ENCODE measurements around the gene GPER1. TPM values are rescaled to one million over a fixed set of nuclear protein-coding genes. Genes with fewer than 3 reads are reported as not detected.

GPER1 gene
- total and polyA plus RNA-seq, 2 experiments from 2014 or later: 0.89 TPM; not detected in 1

DNA sequence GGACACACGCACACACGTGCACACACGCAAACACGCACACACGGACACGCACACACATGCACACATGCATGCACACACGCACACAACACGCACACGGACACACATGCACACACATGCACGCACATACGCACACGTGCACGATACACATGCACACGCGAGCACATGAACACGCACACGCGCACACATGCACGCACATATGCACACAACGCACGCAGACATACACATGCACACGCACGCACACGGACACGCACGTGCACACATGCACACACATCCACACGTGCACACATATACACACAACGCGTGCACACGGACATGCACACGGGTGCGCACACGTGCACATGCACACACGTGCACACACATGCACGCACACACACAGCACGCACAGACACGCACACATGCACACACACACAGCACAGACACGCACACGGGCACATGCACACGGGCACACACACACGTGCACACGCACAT is 17.3 kb upstream of the GPER1 start (continued):
- TF ChIP-seq, protein P1, sequence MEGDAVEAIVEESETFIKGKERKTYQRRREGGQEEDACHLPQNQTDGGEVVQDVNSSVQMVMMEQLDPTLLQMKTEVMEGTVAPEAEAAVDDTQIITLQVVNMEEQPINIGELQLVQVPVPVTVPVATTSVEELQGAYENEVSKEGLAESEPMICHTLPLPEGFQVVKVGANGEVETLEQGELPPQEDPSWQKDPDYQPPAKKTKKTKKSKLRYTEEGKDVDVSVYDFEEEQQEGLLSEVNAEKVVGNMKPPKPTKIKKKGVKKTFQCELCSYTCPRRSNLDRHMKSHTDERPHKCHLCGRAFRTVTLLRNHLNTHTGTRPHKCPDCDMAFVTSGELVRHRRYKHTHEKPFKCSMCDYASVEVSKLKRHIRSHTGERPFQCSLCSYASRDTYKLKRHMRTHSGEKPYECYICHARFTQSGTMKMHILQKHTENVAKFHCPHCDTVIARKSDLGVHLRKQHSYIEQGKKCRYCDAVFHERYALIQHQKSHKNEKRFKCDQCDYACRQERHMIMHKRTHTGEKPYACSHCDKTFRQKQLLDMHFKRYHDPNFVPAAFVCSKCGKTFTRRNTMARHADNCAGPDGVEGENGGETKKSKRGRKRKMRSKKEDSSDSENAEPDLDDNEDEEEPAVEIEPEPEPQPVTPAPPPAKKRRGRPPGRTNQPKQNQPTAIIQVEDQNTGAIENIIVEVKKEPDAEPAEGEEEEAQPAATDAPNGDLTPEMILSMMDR (conservative IDR thresholded peaks at IDR 0.05; ENCODE audit: low read depth in 2 of 2): no peak
- TF ChIP-seq, protein P2, sequence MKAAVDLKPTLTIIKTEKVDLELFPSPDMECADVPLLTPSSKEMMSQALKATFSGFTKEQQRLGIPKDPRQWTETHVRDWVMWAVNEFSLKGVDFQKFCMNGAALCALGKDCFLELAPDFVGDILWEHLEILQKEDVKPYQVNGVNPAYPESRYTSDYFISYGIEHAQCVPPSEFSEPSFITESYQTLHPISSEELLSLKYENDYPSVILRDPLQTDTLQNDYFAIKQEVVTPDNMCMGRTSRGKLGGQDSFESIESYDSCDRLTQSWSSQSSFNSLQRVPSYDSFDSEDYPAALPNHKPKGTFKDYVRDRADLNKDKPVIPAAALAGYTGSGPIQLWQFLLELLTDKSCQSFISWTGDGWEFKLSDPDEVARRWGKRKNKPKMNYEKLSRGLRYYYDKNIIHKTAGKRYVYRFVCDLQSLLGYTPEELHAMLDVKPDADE (IDR thresholded peaks at IDR 0.05): no peak
- TF ChIP-seq NANOG (IDR thresholded peaks at IDR 0.05; ENCODE audit: borderline replicate concordance) (no peak), ZNF114 (CRISPR knock-in tag; IDR thresholded peaks at IDR 0.05) (no peak), POLR2AphosphoS5 (IDR thresholded peaks at IDR 0.05; ENCODE audit: low read depth) (no peak), STAT1 (IDR thresholded peaks at IDR 0.05; ENCODE audit: unreplicated experiment) (no peak), EZH2 (IDR thresholded peaks at IDR 0.05; ENCODE audit: low read depth, unreplicated experiment) (no peak)
- TF ChIP-seq, protein P3, sequence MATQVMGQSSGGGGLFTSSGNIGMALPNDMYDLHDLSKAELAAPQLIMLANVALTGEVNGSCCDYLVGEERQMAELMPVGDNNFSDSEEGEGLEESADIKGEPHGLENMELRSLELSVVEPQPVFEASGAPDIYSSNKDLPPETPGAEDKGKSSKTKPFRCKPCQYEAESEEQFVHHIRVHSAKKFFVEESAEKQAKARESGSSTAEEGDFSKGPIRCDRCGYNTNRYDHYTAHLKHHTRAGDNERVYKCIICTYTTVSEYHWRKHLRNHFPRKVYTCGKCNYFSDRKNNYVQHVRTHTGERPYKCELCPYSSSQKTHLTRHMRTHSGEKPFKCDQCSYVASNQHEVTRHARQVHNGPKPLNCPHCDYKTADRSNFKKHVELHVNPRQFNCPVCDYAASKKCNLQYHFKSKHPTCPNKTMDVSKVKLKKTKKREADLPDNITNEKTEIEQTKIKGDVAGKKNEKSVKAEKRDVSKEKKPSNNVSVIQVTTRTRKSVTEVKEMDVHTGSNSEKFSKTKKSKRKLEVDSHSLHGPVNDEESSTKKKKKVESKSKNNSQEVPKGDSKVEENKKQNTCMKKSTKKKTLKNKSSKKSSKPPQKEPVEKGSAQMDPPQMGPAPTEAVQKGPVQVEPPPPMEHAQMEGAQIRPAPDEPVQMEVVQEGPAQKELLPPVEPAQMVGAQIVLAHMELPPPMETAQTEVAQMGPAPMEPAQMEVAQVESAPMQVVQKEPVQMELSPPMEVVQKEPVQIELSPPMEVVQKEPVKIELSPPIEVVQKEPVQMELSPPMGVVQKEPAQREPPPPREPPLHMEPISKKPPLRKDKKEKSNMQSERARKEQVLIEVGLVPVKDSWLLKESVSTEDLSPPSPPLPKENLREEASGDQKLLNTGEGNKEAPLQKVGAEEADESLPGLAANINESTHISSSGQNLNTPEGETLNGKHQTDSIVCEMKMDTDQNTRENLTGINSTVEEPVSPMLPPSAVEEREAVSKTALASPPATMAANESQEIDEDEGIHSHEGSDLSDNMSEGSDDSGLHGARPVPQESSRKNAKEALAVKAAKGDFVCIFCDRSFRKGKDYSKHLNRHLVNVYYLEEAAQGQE (IDR thresholded peaks at IDR 0.05; ENCODE audit: unreplicated experiment): no peak

DNA sequence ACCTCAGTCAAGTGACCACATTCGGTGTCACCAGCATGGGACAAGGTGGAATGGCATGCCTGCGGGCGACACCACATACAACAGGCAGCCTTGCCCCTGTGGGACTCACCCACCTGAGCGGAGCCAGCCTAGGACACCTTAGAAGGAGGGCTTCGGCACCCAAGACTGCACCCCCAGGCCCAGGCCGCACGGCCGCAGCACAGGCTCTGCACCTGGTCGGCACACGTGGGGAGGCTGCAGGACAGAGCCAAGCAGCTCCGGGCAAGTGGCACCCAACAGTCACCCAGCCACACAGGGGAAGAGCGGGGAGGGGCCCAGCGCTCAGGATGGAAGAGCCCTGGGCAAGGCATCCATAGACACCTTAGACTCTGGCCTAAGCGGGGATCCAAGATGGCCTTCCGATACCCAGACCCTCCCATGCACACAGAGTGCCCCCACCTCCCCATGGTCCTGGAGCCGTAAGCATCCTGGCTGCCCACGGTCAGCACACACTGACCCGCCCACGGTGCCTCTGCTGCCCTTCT is 16.1 kb upstream of the GPER1 start:
- Histone ChIP-seq H3K79me2 (replicated peaks; ENCODE audit: insufficient read depth) (peaks cover 15% of the 10 kb centered on the region; the same call in 1 of the 2 replicates), H3K36me3 (ENCODE audit: insufficient read depth) (no peaks in the 10 kb centered on the region), H3K4me1 (ENCODE audit: insufficient read depth) (no peaks in the 10 kb centered on the region), H3K27ac (ENCODE audit: low read depth) (no peak overlapping the region), H3K4me3 (no peak overlapping the region), H2AFZ (no peak overlapping the region), H3F3A (replicated peaks; ENCODE audit: low read depth) (peaks cover 8% of the 10 kb centered on the region), H3K9me2 (ENCODE audit: insufficient read depth) (no peaks in the 10 kb centered on the region), H3K27me3 (ENCODE audit: insufficient read depth) (no peaks in the 10 kb centered on the region), H4K20me1 (replicated peaks; ENCODE audit: insufficient read depth) (no peaks in the 10 kb centered on the region; the same call in 1 of the 2 replicates), H3K4me2 (no peak overlapping the region)
- DNase-seq (ENCODE audit: low spot score) (no peak), ATAC-seq (no peak)
- H3K9me3 Mint-ChIP-seq: peaks cover 20% of the 10 kb centered on the region
- H3K4me1 Mint-ChIP-seq: peaks cover 2% of the 10 kb centered on the region; the same call in 2 of the 3 replicates
- peaks cover 11% of the 10 kb centered on the region for H3K27me3 Mint-ChIP-seq (ENCODE audit: insufficient read depth, low read depth, poor library complexity)
- H3K4me3 Mint-ChIP-seq: no peak overlapping the region
- peaks cover 17% of the 10 kb centered on the region for H3K36me3 Mint-ChIP-seq (ENCODE audit: low read depth)
- H3K27ac Mint-ChIP-seq: no peak overlapping the region
- TF ChIP-seq EZH2phosphoT487 (IDR thresholded peaks at IDR 0.05; ENCODE audit: unreplicated experiment) (no peak), CREB1 (CRISPR knock-in tag; IDR thresholded peaks at IDR 0.05; ENCODE audit: low read depth) (no peak), ZNF114 (CRISPR knock-in tag; IDR thresholded peaks at IDR 0.05) (no peak), JUNB (IDR thresholded peaks at IDR 0.05; ENCODE audit: unreplicated experiment) (no peak)
- TF ChIP-seq, protein P1 (conservative IDR thresholded peaks at IDR 0.05; ENCODE audit: low read depth in 2 of 2): no peak
